ENCODE data around the gene PTX4. TPM values are rescaled to one million over a fixed set of nuclear protein-coding genes. Genes with fewer than 3 reads are reported as not detected.

Gene PTX4
- polyA plus RNA-seq, 4 donors, result not detected

Other genes with a start within 250 kb of the PTX4 start
- not detected for gene TPSAB1, start 248.2 kb downstream of the PTX4 start, polyA plus RNA-seq (ENCODE audit: insufficient read length in 4 of 4)
- under 1 TPM in 1 of 4 donors, not detected in 3; 0.21 TPM for gene TPSD1, start 232.9 kb downstream of the PTX4 start, polyA plus RNA-seq (ENCODE audit: insufficient read length in 4 of 4)
- gene UBE2I, start 179.3 kb downstream of the PTX4 start, polyA plus RNA-seq (ENCODE audit: insufficient read length in 4 of 4), result 100 to 1,000 TPM; 152 to 184 (median 163) TPM
- gene BAIAP3, start 155.3 kb downstream of the PTX4 start, polyA plus RNA-seq (ENCODE audit: insufficient read length in 4 of 4), result 1 to 10 TPM; 4.9 to 7.0 (median 6.1) TPM
- gene TSR3, start 137.1 kb downstream of the PTX4 start, polyA plus RNA-seq (ENCODE audit: insufficient read length in 4 of 4), result 10 to 100 TPM; 38.3 to 80.2 (median 54.4) TPM
- 10 to 100 TPM; 51.5 to 77.0 (median 71.5) TPM for gene GNPTG, start 137.0 kb downstream of the PTX4 start, polyA plus RNA-seq (ENCODE audit: insufficient read length in 4 of 4)
- 10 to 100 TPM; 13.8 to 22.9 (median 20.1) TPM for gene UNKL, start 74.2 kb downstream of the PTX4 start, polyA plus RNA-seq (ENCODE audit: insufficient read length in 4 of 4)
- gene UQCC4, start 68.2 kb downstream of the PTX4 start, polyA plus RNA-seq (ENCODE audit: insufficient read length in 4 of 4), result 10 to 100 TPM; 12.4 to 17.2 (median 15.0) TPM
- under 1 TPM in 1 of 4 donors, not detected in 3; 0.22 TPM for gene PERCC1, start 57.9 kb downstream of the PTX4 start, polyA plus RNA-seq (ENCODE audit: insufficient read length in 4 of 4)
- 1 to 10 TPM; 1.5 to 3.7 (median 2.9) TPM for gene CCDC154, start 44.4 kb downstream of the PTX4 start, polyA plus RNA-seq (ENCODE audit: insufficient read length in 4 of 4)
- 10 to 100 TPM; 36.8 to 78.5 (median 54.4) TPM for gene CLCN7, start 13.9 kb downstream of the PTX4 start, polyA plus RNA-seq (ENCODE audit: insufficient read length in 4 of 4)
- 10 to 100 TPM; 26.5 to 50.5 (median 41.5) TPM for gene TELO2, start 4.4 kb upstream of the PTX4 start, polyA plus RNA-seq (ENCODE audit: insufficient read length in 4 of 4)
- gene TMEM204, start 44.7 kb upstream of the PTX4 start, polyA plus RNA-seq (ENCODE audit: insufficient read length in 4 of 4), result 10 to 100 TPM; 19.2 to 34.6 (median 22.6) TPM
- gene IFT140, start 123.1 kb upstream of the PTX4 start, polyA plus RNA-seq (ENCODE audit: insufficient read length in 4 of 4), result 10 to 100 TPM; 34.6 to 54.9 (median 44.7) TPM
- 10 to 100 TPM; 15.6 to 31.4 (median 23.4) TPM for gene CRAMP1, start 123.4 kb upstream of the PTX4 start, polyA plus RNA-seq (ENCODE audit: insufficient read length in 4 of 4)
- gene JPT2, start 189.3 kb upstream of the PTX4 start, polyA plus RNA-seq (ENCODE audit: insufficient read length in 4 of 4), result 10 to 100 TPM; 71.5 to 80.9 (median 78.5) TPM
- 10 to 100 TPM; 33.4 to 90.6 (median 58.4) TPM for gene MAPK8IP3, start 217.3 kb upstream of the PTX4 start, polyA plus RNA-seq (ENCODE audit: insufficient read length in 4 of 4)

Data from left renal cortex interstitium (tissue), 4 donors.